GM18511 (cell line): ENCODE data around the gene RTBDN.
"Not testable (repeated sequence)": the region's sequence is repeated elsewhere in the genome, so short reads cannot be mapped to it uniquely, and the experiment has no call there.

Experiments used
- ATAC-seq: cut with Tn5 transposase; IDR thresholded peaks from one replicate; pipeline ENCODE4 v1.9.1; 2021; ENCODE audit warnings: mild to moderate bottlenecking, moderate library complexity; ENCODE audit not compliant: unreplicated experiment

Gene RTBDN

DNA sequence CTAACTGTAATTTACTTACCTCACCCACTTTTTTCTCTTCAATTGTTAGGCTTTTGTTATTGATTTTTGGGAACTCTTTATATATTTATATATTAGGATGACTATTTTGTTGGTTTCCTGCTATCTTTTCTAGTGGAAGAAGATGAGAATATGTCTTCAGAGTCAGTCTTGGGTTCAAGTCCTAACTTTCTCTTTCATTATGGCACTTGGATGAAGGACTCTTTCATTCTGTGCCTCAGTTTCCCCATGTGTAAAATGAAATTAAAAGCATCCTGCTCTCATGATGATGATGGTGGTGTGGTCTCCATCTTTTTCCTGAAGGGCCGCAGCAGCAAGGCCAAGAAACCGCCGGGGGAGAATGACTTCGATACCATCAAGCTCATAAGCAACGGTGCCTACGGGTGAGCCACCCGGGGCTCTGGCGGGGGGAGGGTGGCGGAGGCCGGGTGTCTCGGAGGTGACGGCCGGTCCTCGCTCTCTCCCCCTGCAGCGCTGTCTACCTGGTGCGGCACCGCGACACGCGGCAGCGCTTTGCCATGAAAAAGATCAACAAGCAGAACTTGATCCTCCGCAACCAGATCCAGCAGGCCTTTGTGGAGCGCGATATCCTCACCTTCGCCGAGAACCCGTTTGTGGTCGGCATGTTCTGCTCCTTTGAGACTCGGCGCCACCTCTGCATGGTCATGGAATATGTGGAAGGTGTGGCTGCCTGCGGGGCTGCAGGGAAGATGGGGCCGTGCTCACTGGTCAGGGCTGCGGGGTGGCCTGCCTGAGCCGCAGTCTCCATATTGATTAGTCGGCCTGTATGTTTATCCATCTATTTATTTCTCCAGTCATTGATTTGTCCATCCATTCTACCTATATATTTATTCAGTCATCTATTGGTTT is 23.9 kb upstream of the RTBDN start:
- no peak for ATAC-seq

DNA sequence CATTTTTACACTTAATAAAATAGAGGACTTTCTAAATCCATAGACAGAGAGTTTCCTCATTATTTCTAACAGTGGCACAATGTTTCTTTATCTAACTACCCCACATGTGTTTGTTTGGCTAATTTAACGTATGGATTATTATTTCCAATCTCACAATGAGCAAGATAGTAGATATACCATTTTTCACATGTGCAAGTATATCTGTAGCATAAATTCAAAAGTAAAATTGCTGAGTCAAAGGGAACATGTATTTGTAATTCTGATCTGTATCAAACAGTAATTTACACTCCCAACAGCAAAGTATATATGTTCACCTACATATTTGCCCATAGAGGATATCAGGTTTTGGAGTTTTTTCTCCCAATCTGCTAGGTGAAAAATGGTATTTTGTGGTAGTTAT is 22.3 kb upstream of the RTBDN start:
- ATAC-seq: no peak

DNA sequence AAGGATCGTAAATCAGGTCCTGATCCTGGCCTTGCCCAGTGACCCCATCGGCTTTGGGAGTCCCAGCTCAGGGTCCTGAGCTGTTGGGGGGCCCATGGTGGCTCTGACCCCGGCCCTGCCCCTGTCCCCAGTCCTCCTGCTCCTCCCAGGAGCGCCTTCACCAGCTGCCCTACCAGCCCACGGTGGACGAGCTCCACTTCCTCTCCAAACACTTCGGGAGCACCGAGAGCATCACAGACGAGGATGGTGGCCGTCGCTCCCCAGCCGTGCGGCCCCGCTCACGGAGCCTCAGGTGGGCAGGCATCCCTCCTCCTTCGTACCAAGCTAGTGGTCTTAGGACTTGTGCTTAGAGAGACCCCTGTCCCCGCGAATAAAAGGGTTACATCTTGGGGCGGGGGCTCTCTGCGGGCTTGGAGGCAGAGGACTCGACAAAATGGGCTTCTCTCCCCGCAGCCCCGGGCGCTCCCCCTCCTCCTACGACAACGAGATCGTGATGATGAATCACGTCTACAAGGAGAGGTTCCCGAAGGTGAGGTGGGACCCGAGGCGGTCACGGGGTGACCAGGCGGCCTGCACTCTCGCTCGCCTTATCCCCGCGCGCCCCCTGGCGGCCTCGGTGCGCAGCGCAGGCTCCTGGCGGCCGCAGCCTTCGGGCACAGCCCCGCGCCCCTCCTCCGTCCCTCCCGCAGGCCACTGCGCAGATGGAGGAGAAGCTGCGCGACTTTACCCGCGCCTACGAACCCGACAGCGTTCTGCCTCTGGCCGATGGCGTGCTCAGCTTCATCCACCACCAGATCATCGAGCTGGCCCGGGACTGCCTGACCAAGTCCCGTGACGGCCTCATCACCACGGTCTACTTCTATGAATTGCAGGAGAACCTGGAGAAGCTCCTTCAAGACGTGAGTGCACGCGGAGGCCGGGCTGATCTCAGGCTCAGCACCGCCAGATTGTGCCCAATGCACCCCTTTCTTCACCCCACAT is 13.1 kb upstream of the RTBDN start:
- ATAC-seq: no peak

DNA sequence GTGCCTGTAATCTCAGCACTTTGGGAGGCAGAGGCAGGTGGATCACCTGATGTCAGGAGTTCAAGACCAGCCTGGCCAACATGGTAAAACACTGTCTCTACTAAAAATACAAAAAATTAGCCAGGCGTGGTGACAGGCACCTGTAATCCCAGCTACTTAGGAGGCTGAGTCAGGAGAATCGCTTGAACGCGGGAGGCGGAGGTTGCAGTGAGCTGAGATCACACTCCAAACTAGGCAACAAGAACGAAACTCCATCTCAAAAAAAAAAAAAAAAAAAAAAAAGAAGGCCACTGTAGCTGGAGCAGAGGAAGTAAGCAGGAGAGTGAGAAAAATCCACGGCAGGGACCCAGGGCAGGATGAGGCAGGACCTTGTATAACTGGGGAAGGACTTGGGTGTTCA is 12.2 kb upstream of the RTBDN start:
- not testable (repeated sequence) for ATAC-seq

DNA sequence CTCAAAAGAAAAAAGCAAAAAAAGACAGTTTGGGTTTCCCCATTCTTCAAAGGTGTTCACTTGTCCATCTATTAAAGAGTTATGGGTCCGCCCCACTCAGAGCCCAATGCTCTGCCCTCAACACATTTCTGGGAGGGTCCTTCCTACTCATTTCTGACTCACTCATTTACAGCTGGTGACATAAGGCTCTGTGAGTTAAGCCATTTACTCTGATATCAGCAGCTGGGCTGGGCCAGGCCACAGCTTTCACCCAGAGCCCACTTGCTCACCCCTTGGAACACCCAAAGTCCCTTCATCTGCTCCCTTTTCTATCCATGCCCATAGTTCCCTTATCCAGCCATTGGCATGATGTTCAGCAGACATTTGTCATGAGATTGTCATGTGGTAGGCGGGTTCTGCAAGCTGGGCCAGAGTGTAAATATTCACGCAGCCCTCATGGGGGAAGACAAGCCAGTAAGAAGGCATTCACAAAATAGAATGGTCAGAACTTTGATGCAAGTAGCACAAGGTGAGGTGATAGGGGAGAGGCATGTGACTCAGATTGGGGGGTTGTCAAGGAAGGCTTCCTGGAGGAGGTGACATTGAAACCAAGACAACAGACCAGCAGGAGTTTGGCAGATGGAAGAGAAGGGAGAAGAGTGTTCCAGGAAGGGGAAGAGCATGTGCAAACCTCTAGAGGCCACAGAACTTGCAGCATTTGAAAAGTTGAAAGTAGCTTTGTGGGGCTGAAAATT is 9.8 kb upstream of the RTBDN start:
- no peak for ATAC-seq

DNA sequence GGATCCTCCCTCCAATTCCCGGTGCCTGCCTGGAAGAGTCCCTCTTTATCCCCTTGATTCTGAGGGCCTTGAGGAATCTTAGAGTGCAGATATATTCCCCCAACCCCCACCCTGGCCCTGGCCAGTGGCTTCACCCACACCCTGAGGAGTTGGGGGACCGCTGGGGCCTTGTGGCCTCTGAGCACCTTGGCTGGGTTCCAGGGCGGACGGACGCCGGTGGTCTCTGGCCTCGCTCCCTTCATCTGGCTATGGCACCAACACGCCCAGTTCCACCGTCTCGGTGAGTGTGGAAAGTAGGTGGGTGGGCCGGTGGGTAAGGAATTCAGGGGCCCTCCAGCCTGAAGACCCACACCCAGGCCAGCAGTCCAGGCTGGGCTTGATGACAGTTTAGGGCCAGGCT is 8.9 kb upstream of the RTBDN start:
- no peak for ATAC-seq

DNA sequence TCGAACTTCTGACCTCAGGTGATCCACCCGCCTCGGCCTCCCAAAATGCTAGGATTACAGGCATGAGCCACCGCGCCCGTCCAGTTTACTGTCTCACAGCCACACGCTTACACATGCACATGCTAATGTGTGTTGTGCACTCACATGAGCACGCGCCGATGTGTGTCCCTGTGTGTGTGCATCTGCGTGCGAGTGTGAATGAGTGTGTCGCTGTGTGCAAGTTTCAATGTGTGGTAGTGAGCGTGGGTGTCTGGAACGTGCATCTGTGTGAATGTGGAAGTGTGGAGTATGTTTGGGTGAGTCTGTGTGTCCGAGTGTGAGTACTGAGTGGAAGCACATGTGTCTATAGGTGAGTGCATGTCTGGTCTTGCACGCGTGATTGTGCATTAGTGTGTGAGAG is 8.1 kb upstream of the RTBDN start:
- ATAC-seq: no peak

DNA sequence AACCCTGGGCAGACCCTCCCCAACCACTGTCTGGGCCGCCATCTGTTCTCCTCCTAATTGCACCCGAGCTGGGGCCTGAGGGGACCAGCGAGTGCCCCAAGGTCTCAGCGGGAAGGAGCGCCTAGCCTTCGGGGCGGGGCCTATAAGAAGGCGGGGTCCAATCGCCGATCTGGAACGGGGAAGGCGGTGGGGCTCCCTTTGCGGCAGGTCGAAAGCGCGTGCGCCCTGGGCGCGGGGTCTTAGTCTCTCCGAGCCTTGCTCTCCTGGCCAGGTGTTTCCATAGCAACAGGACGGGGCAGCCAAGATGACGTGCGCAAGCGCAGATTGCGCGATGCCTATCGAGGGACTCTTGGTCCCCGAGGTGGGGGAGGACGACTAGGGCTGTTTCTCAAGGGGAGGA is 6.7 kb upstream of the RTBDN start:
- ATAC-seq: no peak

DNA sequence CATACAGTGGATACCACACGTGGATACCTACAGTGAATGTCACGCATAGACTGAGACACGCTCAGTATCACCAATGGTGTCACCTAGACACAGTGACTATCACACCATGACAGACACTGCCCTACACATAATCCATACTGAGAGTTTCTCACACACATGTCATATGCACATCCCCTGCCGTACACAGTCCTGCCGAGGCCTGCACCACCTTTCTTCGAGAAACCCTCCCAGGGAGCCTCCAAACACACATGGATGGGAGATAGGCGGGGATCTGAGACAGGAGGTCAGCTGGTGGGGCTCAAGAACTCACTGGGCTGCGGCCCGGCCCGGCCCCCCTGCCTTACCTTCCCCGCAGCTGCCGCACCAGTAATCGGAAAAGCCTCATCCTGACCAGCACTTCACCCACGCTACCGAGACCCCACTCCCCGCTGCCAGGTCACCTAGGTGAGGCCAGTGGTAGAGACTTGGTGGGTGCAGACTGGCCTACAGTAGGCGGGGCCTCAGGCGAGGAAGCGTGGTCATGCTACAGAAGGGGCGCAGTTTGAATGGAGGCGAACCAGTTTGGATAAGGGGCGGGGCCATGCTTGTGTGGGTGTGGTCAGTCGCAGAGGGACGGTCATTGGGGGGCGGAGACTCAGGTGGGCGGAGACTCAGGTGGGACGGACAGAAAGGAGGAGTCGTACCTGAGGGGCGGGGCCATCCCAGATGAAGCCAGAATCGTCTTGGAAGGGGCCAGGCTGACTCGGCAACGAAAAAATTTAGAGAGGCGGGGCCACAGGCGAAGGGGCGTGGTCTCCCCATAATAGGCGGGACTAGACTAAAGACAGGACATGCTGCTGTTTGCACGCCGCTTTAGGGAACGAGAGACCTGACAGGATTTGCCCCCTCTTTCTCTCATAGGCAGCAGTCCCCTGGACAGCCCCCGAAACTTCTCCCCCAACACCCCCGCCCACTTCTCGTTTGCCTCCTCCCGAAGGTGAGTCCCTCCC is 6.0 kb upstream of the RTBDN start:
- no peak for ATAC-seq

DNA sequence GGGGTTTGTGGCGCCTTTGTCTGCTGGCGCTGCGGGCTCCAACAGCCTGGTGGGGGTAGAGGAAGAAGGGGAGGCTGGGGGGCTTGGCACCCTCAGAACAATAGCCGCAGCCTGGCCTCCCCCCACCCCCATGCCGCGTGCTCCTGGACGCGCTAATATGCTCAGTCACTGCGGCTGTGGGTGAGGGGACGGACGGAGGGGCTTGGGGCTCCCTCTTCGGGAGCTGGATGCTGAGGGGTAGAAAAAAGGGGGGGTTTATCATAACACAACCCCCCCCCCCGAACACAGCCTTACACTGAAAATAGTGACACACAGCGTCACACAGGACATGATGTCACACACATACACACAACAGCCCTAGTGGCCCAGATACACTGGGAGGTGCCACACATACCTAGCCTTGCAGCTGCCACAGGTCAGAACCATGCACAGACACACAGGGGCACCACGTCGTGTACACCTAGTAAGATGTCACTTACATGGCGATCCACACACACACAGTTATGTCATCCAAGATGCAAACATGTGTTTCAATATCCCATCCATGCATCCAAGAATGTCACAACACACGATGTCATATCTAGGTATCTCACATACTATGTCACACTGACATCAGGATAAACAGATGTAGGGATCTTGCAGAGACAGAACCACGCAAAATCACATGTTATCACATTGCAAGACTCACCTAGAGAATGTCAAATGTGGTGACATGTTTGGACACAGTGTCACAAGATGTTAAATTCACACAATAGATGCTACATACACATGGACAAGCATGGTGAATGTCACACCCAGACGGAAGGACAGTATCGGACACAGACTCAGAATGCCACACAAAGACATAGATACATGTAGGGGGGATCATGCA is 4.7 kb upstream of the RTBDN start:
- no peak for ATAC-seq

DNA sequence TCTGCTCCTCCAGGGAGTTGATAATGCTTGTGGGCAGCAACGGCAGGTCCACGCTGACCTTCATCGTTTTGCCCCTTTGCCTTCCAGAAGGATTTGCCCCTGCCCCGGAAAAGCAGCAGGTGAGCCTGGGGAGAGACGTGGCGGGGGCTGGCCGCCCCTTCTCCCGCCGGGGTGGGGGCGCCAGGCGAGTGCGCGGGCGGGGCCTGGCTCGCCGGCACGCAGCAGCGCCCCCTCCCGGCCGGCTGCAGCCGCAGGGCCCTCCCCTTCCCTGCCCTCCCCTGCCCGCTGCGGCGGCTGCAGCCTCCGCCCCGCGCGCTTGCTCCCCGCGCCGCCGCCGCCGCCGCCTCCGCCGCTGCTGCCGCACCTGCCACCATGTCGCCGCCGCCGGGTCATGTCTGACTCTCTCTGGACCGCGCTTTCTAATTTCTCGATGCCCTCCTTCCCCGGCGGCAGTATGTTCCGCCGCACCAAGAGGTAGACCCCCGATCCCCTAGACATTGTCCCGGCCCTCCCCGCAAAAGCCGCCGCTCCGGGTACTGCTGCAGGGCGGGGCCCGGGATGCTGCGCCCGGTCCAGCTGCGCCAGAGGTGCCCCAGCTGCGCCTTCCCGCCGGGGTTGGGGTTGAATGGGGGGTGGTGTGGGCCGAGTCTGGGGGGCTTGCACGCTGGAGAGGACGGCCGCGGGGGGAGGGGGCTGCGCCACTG is 4.0 kb upstream of the RTBDN start, which contains the start of gene MAST1:
MAST1 (plus strand) TSS at position 334 of the 704 bp plus-strand sequence; CDS start at position 392, 58 bp downstream.
- no peak for ATAC-seq

DNA sequence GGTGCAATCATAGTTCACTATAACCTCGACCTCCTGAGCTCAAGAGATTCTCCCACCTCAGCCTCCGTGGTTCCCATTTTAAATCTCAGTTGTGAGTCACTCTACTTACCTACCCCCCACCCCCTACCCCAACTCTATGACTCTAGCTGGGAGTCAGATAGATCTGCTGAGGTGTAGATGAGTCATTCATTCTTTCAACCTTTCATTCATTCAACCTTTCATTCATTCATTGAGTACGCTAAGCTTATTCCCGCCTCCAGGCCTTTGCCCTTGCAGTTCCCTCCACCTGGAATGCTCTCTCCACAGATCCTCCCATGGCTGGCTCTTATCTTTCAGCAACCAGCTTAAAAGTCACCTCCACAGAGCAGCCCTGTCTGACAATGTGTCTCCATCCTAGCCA is 2.8 kb upstream of the RTBDN start:
- ATAC-seq: no peak

DNA sequence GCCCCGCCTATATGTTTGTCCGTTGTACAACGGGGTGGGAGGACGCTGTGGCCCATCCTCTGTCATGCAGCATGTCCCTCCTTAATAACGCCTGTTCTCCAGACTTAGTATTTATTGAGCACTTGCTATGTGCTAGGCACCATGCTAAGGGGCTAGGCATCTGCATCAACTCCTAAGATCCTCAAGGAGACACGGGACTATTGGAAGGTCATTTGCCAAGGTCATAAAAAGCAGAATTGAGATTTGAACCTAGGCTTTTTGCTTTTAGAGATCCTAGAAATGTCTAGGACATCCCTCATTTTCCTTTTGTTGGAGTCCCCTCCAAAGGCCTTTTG is 2.1 kb upstream of the RTBDN start:
- ATAC-seq: no peak

DNA sequence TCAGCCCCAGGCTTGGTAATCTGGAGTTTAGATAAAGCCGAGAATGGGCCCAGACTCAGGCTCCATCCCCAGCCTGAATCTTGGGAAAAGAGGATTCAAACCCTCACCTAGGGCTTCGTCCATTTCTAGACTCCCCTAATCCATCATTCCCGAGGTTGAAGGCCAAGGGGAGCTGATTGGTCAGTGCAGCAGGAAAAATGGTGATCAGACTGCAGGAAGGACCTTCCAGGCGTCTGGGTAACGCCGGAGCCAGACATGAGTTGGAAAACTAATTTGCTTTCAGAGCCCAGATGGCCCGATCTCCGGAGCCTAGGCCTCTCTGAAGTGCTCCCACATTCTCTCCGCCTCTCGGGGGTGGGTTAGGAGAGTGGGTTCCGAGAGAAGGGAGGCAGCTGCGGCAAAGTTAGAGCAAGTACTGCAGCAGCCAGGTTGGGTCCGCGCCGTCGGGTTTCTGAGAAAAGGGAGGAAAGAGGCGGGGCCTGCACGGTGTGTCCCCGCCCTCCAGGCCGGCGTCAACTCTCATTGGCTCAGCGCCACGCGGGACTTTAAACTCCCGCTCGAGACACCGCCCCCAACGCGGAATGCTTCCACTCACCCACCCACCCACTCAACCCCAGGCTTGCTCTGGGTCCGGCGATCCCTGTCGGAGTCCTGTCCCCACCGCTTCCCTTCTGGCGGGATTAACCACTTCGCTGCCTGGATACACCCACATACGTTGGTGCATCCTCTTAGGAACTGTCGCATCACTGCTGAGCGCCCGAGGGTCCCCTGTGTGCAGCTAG is 788 bp upstream of the RTBDN start:
- ATAC-seq: no peak

DNA sequence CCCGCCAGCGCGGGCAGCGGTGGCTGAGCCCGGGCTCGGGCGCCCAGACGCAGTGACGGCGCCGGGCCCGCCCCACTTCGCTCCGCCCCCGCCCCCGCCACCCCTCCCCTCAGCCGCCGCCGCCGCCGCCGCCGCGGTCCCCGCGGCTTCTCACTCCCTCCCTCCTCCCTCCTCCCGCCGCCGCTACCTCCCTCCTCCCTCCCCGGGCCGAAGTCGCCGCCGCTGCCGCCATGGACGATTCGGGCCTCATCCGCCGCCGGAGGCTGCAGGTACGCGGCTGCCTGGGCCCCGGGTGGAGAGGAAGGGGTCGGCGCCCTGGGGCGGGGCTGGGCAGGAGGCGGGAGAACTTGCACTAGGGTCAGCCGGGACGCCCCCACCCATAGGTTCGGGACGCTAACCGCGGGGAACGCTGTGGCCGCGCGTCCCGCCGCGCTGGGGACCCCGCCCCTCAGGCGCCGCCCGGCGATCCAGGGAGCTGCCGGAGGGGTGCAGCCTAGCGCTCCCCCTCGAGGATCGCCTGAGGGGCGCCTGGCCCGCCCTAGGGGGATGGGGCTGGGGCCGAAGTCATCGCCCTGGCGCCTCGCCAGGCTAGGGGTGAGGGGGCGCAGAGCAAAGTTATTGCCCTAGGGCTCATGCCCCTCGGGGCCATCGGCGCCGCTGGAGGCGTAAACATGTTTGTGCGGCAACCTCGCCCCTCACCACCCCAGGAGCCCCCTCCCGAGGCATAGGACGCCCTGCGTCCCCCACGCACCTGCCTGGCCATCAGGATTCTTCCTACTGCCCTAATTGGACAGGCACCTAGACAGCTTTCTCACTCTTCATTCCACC is 427 bp downstream of the RTBDN start:
- no peak for ATAC-seq

DNA sequence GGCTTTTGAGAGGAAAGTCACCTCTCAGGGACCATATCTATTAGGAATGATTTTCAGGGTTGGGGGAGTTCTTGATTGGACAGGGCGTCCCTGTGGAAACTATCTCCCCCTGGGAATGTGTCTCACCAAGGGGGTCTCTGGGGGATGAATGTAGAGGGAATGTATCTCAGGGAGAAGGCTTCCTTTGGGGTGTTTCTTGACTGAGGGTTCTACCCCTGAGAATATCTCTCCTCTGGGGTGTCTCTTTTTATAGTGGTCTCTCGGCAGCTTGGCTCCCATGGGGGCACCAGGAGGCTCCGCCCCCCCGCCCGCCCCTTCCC is 1.0 kb downstream of the RTBDN start:
- no peak for ATAC-seq

DNA sequence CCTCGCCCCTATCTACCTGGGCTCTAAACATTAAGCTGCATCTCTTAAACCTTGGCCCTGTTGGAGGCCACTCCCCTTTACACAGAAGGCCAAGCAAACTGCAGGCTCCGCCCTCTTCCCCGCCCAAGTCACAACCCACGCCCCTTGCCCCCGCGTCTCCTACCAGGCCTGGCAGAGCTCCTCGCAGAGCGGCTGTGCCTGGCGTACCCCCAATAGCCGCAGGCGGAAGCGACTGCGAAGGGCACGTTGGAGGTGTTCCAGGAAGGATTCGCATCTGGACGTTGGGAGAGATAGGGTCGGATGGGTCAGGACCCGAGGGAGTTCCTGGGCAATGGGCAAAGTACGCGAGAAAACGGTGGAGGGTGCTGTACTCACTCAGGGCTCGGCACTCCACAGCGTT is 5.9 kb downstream of the RTBDN start:
- no peak for ATAC-seq
